Osteocyte (in vitro differentiated cells): ENCODE results near the gene ACAN. TPM values are rescaled to one million over a fixed set of nuclear protein-coding genes. Genes with fewer than 3 reads are reported as not detected.

Source experiments
- DNase-seq: peaks from one replicate; pipeline ENCODE4 v3.0.0; 2021; ENCODE audit warnings: mixed read lengths; ENCODE audit not compliant: unreplicated experiment; ENCODE audit errors: extremely low spot score
- H3K27ac Mint-ChIP-seq: one replicate; pipeline ENCODE4 v1.8.0; 2021; ENCODE audit warnings: mild to moderate bottlenecking, mixed read lengths; ENCODE audit not compliant: unreplicated experiment
- H3K27me3 Mint-ChIP-seq: one replicate; pipeline ENCODE4 v1.8.0; 2021; ENCODE audit warnings: mixed read lengths; ENCODE audit not compliant: unreplicated experiment
- H3K36me3 Mint-ChIP-seq: one replicate; pipeline ENCODE4 v1.8.0; 2021; ENCODE audit warnings: mixed read lengths; ENCODE audit not compliant: unreplicated experiment
- H3K4me1 Mint-ChIP-seq: one replicate; pipeline ENCODE4 v1.8.0; 2021; ENCODE audit warnings: mixed read lengths; ENCODE audit not compliant: unreplicated experiment
- H3K4me3 Mint-ChIP-seq: one replicate; pipeline ENCODE4 v1.8.0; 2021; ENCODE audit warnings: mild to moderate bottlenecking, moderate library complexity, mixed read lengths; ENCODE audit not compliant: unreplicated experiment
- H3K9me3 Mint-ChIP-seq: one replicate; pipeline ENCODE4 v1.8.0; 2021; ENCODE audit warnings: mixed read lengths; ENCODE audit not compliant: unreplicated experiment
- total RNA-seq: library from RNA; stranded (reverse); gene quantifications from 2 replicates; pipeline ENCODE4 v1.2.1, GENCODE V29; 2021
- TF ChIP-seq, protein P1 (sequence below): fragments of 200-600 bp; sonication (generic); IDR thresholded peaks from 2 replicates; pipeline ENCODE4 v1.5.0; 2021; ENCODE audit warnings: antibody characterized with exemption, mild to moderate bottlenecking, moderate library complexity

The ACAN gene
- total RNA-seq, 1 donor from 2014 or later, result 11.6 TPM

DNA sequence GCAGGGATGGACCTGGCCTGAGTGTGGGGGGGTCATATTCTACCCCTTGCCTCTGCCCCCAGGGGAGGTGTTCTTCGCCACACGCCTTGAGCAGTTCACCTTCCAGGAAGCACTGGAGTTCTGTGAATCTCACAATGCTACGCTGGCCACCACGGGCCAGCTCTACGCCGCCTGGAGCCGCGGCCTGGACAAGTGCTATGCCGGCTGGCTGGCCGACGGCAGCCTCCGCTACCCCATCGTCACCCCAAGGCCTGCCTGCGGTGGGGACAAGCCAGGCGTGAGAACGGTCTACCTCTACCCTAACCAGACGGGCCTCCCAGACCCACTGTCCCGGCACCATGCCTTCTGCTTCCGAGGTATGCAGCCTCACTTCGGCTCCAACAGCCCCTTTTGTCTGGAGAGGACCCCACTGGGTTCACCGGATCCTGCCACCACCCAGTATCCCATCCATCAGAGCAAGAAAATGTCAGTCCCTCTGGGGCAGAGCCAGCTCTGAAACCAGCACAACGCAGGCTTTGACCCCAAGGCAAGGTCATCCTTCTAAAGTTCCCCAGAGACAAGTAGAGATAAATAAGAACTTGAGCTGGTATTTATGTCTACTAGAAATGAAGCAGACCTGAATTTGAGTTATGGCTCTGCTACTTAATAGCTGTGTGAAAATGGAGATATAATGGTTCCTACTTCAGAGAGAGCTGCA lies 46.3 kb downstream of the ACAN start:
- H3K4me1 Mint-ChIP-seq, result peaks cover 2% of the 10 kb centered on the region
- H3K27ac Mint-ChIP-seq, result no peak overlapping the region
- TF ChIP-seq, protein P1, sequence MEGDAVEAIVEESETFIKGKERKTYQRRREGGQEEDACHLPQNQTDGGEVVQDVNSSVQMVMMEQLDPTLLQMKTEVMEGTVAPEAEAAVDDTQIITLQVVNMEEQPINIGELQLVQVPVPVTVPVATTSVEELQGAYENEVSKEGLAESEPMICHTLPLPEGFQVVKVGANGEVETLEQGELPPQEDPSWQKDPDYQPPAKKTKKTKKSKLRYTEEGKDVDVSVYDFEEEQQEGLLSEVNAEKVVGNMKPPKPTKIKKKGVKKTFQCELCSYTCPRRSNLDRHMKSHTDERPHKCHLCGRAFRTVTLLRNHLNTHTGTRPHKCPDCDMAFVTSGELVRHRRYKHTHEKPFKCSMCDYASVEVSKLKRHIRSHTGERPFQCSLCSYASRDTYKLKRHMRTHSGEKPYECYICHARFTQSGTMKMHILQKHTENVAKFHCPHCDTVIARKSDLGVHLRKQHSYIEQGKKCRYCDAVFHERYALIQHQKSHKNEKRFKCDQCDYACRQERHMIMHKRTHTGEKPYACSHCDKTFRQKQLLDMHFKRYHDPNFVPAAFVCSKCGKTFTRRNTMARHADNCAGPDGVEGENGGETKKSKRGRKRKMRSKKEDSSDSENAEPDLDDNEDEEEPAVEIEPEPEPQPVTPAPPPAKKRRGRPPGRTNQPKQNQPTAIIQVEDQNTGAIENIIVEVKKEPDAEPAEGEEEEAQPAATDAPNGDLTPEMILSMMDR, result no peak
- H3K27me3 Mint-ChIP-seq, result peaks cover 7% of the 10 kb centered on the region
- H3K36me3 Mint-ChIP-seq, result no peaks in the 10 kb centered on the region
- no peaks in the 10 kb centered on the region for H3K9me3 Mint-ChIP-seq
- H3K4me3 Mint-ChIP-seq, result no peak overlapping the region
- no peak for DNase-seq

DNA sequence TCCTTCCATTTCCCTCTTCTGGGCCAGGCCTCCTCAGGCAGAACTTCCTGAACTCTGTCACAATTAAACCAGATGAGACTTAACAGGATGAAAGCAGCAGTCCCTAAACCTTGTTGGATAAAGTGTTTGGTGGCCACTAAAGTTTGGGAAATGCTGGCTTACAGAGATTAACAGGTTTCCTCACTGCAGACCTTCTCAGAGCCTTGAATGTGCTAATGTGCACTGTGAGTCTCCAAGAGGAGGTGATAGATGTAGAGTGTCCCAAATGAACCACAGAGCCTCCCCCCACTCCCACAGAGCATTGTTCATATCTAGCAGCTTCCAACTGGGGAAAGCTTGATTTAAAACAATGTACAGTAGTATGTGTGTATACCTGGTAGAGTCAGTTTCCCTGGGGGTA lies 49.2 kb downstream of the ACAN start:
- TF ChIP-seq, protein P1, result no peak
- no peak overlapping the region for H3K4me3 Mint-ChIP-seq
- no peaks in the 10 kb centered on the region for H3K36me3 Mint-ChIP-seq
- peaks cover 10% of the 10 kb centered on the region for H3K27me3 Mint-ChIP-seq
- no peak overlapping the region for H3K27ac Mint-ChIP-seq
- no peak for DNase-seq
- no peaks in the 10 kb centered on the region for H3K9me3 Mint-ChIP-seq
- H3K4me1 Mint-ChIP-seq, result peaks cover 2% of the 10 kb centered on the region

DNA sequence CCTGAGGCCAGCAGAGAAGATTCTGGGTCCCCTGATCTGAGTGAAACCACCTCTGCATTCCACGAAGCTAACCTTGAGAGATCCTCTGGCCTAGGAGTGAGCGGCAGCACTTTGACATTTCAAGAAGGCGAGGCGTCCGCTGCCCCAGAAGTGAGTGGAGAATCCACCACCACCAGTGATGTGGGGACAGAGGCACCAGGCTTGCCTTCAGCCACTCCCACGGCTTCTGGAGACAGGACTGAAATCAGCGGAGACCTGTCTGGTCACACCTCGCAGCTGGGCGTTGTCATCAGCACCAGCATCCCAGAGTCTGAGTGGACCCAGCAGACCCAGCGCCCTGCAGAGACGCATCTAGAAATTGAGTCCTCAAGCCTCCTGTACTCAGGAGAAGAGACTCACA lies 55.7 kb downstream of the ACAN start:
- H3K4me3 Mint-ChIP-seq, result no peak overlapping the region
- H3K36me3 Mint-ChIP-seq, result no peaks in the 10 kb centered on the region
- H3K27me3 Mint-ChIP-seq, result peaks cover 6% of the 10 kb centered on the region
- no peak overlapping the region for H3K27ac Mint-ChIP-seq
- no peaks in the 10 kb centered on the region for H3K4me1 Mint-ChIP-seq
- no peak for DNase-seq
- TF ChIP-seq, protein P1, result no peak
- no peaks in the 10 kb centered on the region for H3K9me3 Mint-ChIP-seq

DNA sequence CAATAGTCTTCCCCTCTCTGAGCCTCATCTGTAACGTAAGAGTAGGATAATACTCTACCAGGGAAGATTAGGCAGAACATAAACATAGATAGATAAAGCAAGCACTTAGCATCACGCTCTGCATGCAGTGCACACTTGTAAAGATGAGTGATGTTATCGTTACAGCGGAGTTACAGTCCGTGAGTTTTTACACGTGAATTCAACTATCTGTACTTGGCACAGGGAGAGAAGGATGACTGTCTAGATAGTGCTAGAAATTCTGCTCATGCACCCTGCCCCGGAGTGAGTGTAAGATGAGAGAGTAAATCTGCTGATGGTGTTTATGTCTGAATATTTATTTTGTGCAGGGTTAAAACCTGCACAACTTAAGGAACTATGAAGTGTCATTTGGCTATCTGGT lies 56.3 kb downstream of the ACAN start:
- Mint-ChIP-seq H3K9me3 (no peaks in the 10 kb centered on the region), H3K27ac (no peak overlapping the region), H3K36me3 (no peaks in the 10 kb centered on the region), H3K4me3 (no peak overlapping the region), H3K27me3 (peaks cover 6% of the 10 kb centered on the region), H3K4me1 (no peaks in the 10 kb centered on the region)
- TF ChIP-seq, protein P1, result no peak
- DNase-seq, result no peak

DNA sequence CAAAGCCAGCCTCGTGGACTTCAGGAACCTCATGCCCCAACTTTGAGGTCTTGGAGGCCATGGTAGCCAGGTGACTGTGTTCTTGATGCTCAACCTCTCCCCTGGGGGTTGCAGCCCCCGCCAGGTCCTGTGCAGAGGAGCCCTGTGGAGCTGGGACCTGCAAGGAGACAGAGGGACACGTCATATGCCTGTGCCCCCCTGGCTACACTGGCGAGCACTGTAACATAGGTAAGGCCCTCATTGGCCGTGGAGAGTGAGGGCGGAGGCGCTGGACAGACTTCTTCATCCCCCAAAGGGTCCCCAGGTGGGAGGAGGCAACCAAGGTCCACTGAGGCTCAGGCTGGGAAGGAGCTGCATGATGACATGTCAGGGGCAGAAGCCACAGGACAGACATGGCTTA lies 57.0 kb downstream of the ACAN start:
- DNase-seq, result no peak
- Mint-ChIP-seq H3K27ac (no peak overlapping the region), H3K4me1 (no peaks in the 10 kb centered on the region), H3K9me3 (no peaks in the 10 kb centered on the region), H3K27me3 (peaks cover 6% of the 10 kb centered on the region), H3K36me3 (no peaks in the 10 kb centered on the region), H3K4me3 (no peak overlapping the region)
- TF ChIP-seq, protein P1, result no peak
